ENCODE measurements around the gene SYT2.
"Not testable (repeated sequence)": the region's sequence is repeated elsewhere in the genome, so short reads cannot be mapped to it uniquely, and the experiment has no call there.

SYT2 gene

GRCh38 chr1:202642619-202643291 lies 67.5 kb downstream of the SYT2 start:
- DNase-seq (ENCODE audit: low spot score): no peak

GRCh38 chr1:202642212-202642611 lies 68.0 kb downstream of the SYT2 start:
- DNase-seq (ENCODE audit: low spot score): no peak

GRCh38 chr1:202639500-202639899 lies 70.8 kb downstream of the SYT2 start:
- peak; percentile 70 for DNase-seq (ENCODE audit: low spot score)

- DNase-seq (ENCODE audit: low spot score): not testable (repeated sequence)
These were observed 71.5 kb downstream of the SYT2 start for GRCh38 chr1:202638701-202639305.

GRCh38 chr1:202638019-202638700 lies 72.1 kb downstream of the SYT2 start:
- no peak for DNase-seq (ENCODE audit: low spot score)

GRCh38 chr1:202637321-202638018 lies 72.8 kb downstream of the SYT2 start:
- not testable (repeated sequence) for DNase-seq (ENCODE audit: low spot score)

- not testable (repeated sequence) for DNase-seq (ENCODE audit: low spot score)
These were observed 74.1 kb downstream of the SYT2 start for GRCh38 chr1:202636171-202636570.

GRCh38 chr1:202632241-202632640 lies 78.0 kb downstream of the SYT2 start:
- no peak for DNase-seq (ENCODE audit: low spot score)

- no peak for DNase-seq (ENCODE audit: low spot score)
These were observed 79.0 kb downstream of the SYT2 start for GRCh38 chr1:202631076-202631923.

- DNase-seq (ENCODE audit: low spot score): no peak
These were observed 79.7 kb downstream of the SYT2 start for GRCh38 chr1:202630541-202630940.

- not testable (repeated sequence) for DNase-seq (ENCODE audit: low spot score)
These were observed 80.2 kb downstream of the SYT2 start for GRCh38 chr1:202630096-202630495.

GRCh38 chr1:202629257-202629811 lies 80.9 kb downstream of the SYT2 start:
- not testable (repeated sequence) for DNase-seq (ENCODE audit: low spot score)

GRCh38 chr1:202628646-202629215 lies 81.5 kb downstream of the SYT2 start:
- DNase-seq (ENCODE audit: low spot score): no peak

- DNase-seq (ENCODE audit: low spot score): no peak
These were observed 82.3 kb downstream of the SYT2 start for GRCh38 chr1:202627841-202628565.

- not testable (repeated sequence) for DNase-seq (ENCODE audit: low spot score)
These were observed 83.2 kb downstream of the SYT2 start for GRCh38 chr1:202627036-202627435.

GRCh38 chr1:202625416-202626360 lies 84.6 kb downstream of the SYT2 start:
- DNase-seq (ENCODE audit: low spot score): peak; percentile 87

- no peak for DNase-seq (ENCODE audit: low spot score)
These were observed 85.5 kb downstream of the SYT2 start for GRCh38 chr1:202624781-202625108.

- DNase-seq (ENCODE audit: low spot score): no peak
These were observed 86.0 kb downstream of the SYT2 start for GRCh38 chr1:202624088-202624780.

- not testable (repeated sequence) for DNase-seq (ENCODE audit: low spot score)
These were observed 86.8 kb downstream of the SYT2 start for GRCh38 chr1:202623476-202623875.
